KMS-11 (cell line): ENCODE measurements around the gene TSACC.
"Not testable (repeated sequence)": the region's sequence is repeated elsewhere in the genome, so short reads cannot be mapped to it uniquely, and the experiment has no call there.

Experiments used
- H2AFZ ChIP-seq: fragments of 200-600 bp; sonication (generic); 2 replicates; pipeline ENCODE4 v1.6.1; 2016; ENCODE audit warnings: antibody characterized with exemption, mixed run types, low read depth
- H3K27ac ChIP-seq: fragments of 200-600 bp; sonication (generic); 2 replicates; pipeline ENCODE4 v1.6.1; 2016; ENCODE audit warnings: mild to moderate bottlenecking, mixed run types
- H3K27me3 ChIP-seq: fragments of 200-600 bp; sonication (generic); 2 replicates; pipeline ENCODE4 v1.6.1; 2017; ENCODE audit warnings: mild to moderate bottlenecking, low read depth, mixed run types, moderate library complexity; ENCODE audit not compliant: insufficient read depth
- H3K36me3 ChIP-seq: fragments of 200-600 bp; sonication (generic); 2 replicates; pipeline ENCODE4 v1.6.1; 2017; ENCODE audit warnings: mild to moderate bottlenecking, mixed run types; ENCODE audit not compliant: insufficient read depth
- H3K4me1 ChIP-seq: fragments of 200-600 bp; sonication (generic); 2 replicates; pipeline ENCODE4 v1.6.1; 2016; ENCODE audit warnings: mild to moderate bottlenecking, low read depth, mixed run types; ENCODE audit not compliant: poor library complexity, severe bottlenecking
- H3K4me2 ChIP-seq: fragments of 200-600 bp; sonication (generic); 2 replicates; pipeline ENCODE4 v1.7.0; 2016; ENCODE audit warnings: mild to moderate bottlenecking, mixed run types
- H3K4me3 ChIP-seq: fragments of 200-600 bp; sonication (generic); IDR thresholded peaks from 2 replicates; pipeline ENCODE4 v1.6.1; 2017; ENCODE audit warnings: low read depth, low read length, mixed read lengths; ENCODE audit not compliant: insufficient read depth
- H3K79me2 ChIP-seq: fragments of 200-600 bp; sonication (generic); 2 replicates; pipeline ENCODE4 v1.6.1; 2016; ENCODE audit warnings: low read depth, mixed run types; ENCODE audit not compliant: insufficient read depth
- H3K9ac ChIP-seq: fragments of 200-600 bp; sonication (generic); 2 replicates; pipeline ENCODE4 v1.6.1; 2016; ENCODE audit warnings: mild to moderate bottlenecking, mixed run types
- H4K20me1 ChIP-seq: fragments of 200-600 bp; sonication (generic); 2 replicates; pipeline ENCODE4 v1.6.1; 2016; ENCODE audit warnings: mild to moderate bottlenecking, mixed run types; ENCODE audit not compliant: insufficient read depth
- CTCF ChIP-seq: fragments of 200-600 bp; sonication (generic); conservative IDR thresholded peaks from 2 replicates; pipeline ENCODE4 v1.6.1; 2017; ENCODE audit warnings: low read depth, mild to moderate bottlenecking, antibody characterized with exemption, low read length, moderate library complexity, mixed read lengths

Gene TSACC

DNA sequence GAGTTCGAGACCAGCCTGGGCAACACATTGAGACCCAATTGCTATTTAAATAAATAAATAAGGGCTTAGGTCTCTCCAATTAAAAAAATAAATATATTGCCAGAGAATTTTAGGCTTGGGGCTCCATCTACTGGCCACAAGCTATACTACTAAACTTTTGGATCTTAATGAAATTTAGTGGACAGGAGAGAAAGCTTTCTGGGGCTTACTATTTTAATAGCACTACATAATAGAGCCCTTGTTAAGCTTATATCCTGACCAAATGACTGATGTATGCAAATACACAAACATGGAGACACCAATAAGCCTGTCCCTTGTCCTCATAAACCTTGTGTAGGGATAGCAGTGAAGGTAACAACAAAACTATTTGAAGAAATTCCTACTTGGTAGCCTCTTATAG, 18.7 kb upstream of the TSACC start:
- H3K27me3 ChIP-seq, result no peaks in the 10 kb centered on the region
- H3K79me2 ChIP-seq, result peaks cover 38% of the 10 kb centered on the region; the same call in 1 of the 2 replicates
- no peak overlapping the region for H2AFZ ChIP-seq
- H3K27ac ChIP-seq, result no peak overlapping the region; the same call in 1 of the 2 replicates
- H3K9ac ChIP-seq, result no peak overlapping the region
- H3K4me1 ChIP-seq, result no peaks in the 10 kb centered on the region
- no peak overlapping the region for H3K4me2 ChIP-seq
- TF ChIP-seq CTCF, result peak; percentile 98
- peaks cover 94% of the 10 kb centered on the region; the same call in 1 of the 2 replicates for H3K36me3 ChIP-seq
- peaks cover 20% of the 10 kb centered on the region; the same call in 1 of the 2 replicates for H4K20me1 ChIP-seq
- H3K4me3 ChIP-seq, result no peak overlapping the region

- Histone ChIP-seq H3K79me2 (peaks cover 41% of the 10 kb centered on the region; the same call in 1 of the 2 replicates), H2AFZ (no peak overlapping the region), H3K4me2 (no peak overlapping the region), H3K27ac (no peak overlapping the region), H4K20me1 (peaks cover 12% of the 10 kb centered on the region; the same call in 1 of the 2 replicates), H3K4me1 (no peaks in the 10 kb centered on the region), H3K4me3 (no peak overlapping the region), H3K9ac (no peak overlapping the region), H3K27me3 (no peaks in the 10 kb centered on the region), H3K36me3 (peaks cover 94% of the 10 kb centered on the region; the same call in 1 of the 2 replicates)
- TF ChIP-seq CTCF, result no peak
Measured at GRCh38 chr1:156320560-156320959, 17.8 kb upstream of the TSACC start.

- not testable (repeated sequence) for H3K27ac ChIP-seq, H3K9ac ChIP-seq, H3K27me3 ChIP-seq, H3K4me3 ChIP-seq, H3K4me1 ChIP-seq, H3K4me2 ChIP-seq, H2AFZ ChIP-seq
- H3K36me3 ChIP-seq, result peaks cover 78% of the 10 kb centered on the region; the same call in 1 of the 2 replicates
- H3K79me2 ChIP-seq, result peaks cover 48% of the 10 kb centered on the region; the same call in 1 of the 2 replicates
- peaks cover 12% of the 10 kb centered on the region; the same call in 1 of the 2 replicates for H4K20me1 ChIP-seq
Measured at GRCh38 chr1:156323179-156323578, 15.1 kb upstream of the TSACC start.

GRCh38 chr1:156336242-156336641, 2.1 kb upstream of the TSACC start:
- H3K79me2 ChIP-seq, result peaks cover 61% of the 10 kb centered on the region
- no peak overlapping the region for H3K27ac ChIP-seq
- peaks cover 48% of the 10 kb centered on the region for H3K36me3 ChIP-seq
- peaks cover 22% of the 10 kb centered on the region for H4K20me1 ChIP-seq
- no peaks in the 10 kb centered on the region for H3K27me3 ChIP-seq
- H3K4me2 ChIP-seq, result peak overlapping the region; percentile 79
- no peak overlapping the region for H3K9ac ChIP-seq
- H3K4me1 ChIP-seq, result peaks cover 24% of the 10 kb centered on the region
- TF ChIP-seq CTCF, result peak; percentile 63
- peak overlapping the region; percentile 4 for H3K4me3 ChIP-seq
- H2AFZ ChIP-seq, result no peak overlapping the region

GRCh38 chr1:156337052-156337887, 1.1 kb upstream of the TSACC start:
- H4K20me1 ChIP-seq, result peaks cover 22% of the 10 kb centered on the region
- H3K4me2 ChIP-seq, result peak overlapping the region; percentile 79
- peak overlapping the region; percentile 47 for H2AFZ ChIP-seq
- peak overlapping the region; percentile 100 for H3K4me3 ChIP-seq
- no peak for TF ChIP-seq CTCF
- H3K27me3 ChIP-seq, result no peaks in the 10 kb centered on the region
- H3K36me3 ChIP-seq, result peaks cover 43% of the 10 kb centered on the region
- H3K4me1 ChIP-seq, result peaks cover 24% of the 10 kb centered on the region
- peak overlapping the region; percentile 79 for H3K27ac ChIP-seq
- peak overlapping the region; percentile 65 for H3K9ac ChIP-seq
- peaks cover 56% of the 10 kb centered on the region for H3K79me2 ChIP-seq
